ENCODE measurements around the gene MAPK8IP1.

The MAPK8IP1 gene

GRCh38 chr11:45928535-45929215 lies 43.2 kb downstream of the MAPK8IP1 start:
- DNase-seq (ENCODE audit: low read depth): no peak
- in situ Hi-C loops (cut with HindIII; ENCODE audit: low sequenced_read_pairs): no loop called here
- no peak overlapping the region for H3K4me3 ChIP-seq (ENCODE audit: low read depth, low read length)
- TF ChIP-seq CTCF (IDR thresholded peaks at IDR 0.05; ENCODE audit: low read depth, low read length, missing control alignments): no peak

GRCh38 chr11:45929486-45930030 lies 44.1 kb downstream of the MAPK8IP1 start:
- in situ Hi-C loops (cut with HindIII; ENCODE audit: low sequenced_read_pairs): no loop called here
- DNase-seq (ENCODE audit: low read depth): no peak
- H3K4me3 ChIP-seq (ENCODE audit: low read depth, low read length): no peak overlapping the region
- TF ChIP-seq CTCF (IDR thresholded peaks at IDR 0.05; ENCODE audit: low read depth, low read length, missing control alignments): no peak

- TF ChIP-seq CTCF (IDR thresholded peaks at IDR 0.05; ENCODE audit: low read depth, low read length, missing control alignments): no peak
- H3K4me3 ChIP-seq (ENCODE audit: low read depth, low read length): no peak overlapping the region
- DNase-seq (ENCODE audit: low read depth): no peak
- in situ Hi-C loops (cut with HindIII; ENCODE audit: low sequenced_read_pairs): no loop called here
These were observed 44.8 kb downstream of the MAPK8IP1 start for GRCh38 chr11:45930031-45930794.

GRCh38 chr11:45930951-45931570 lies 45.6 kb downstream of the MAPK8IP1 start:
- in situ Hi-C loops (cut with HindIII; ENCODE audit: low sequenced_read_pairs): no loop called here
- no peak for DNase-seq (ENCODE audit: low read depth)
- no peak overlapping the region for H3K4me3 ChIP-seq (ENCODE audit: low read depth, low read length)
- TF ChIP-seq CTCF (IDR thresholded peaks at IDR 0.05; ENCODE audit: low read depth, low read length, missing control alignments): no peak

GRCh38 chr11:45931739-45932138 lies 46.3 kb downstream of the MAPK8IP1 start:
- no peak for TF ChIP-seq CTCF (IDR thresholded peaks at IDR 0.05; ENCODE audit: low read depth, low read length, missing control alignments)
- in situ Hi-C loops (cut with HindIII; ENCODE audit: low sequenced_read_pairs): no loop called here
- no peak for DNase-seq (ENCODE audit: low read depth)
- H3K4me3 ChIP-seq (ENCODE audit: low read depth, low read length): no peak overlapping the region

- H3K4me3 ChIP-seq (ENCODE audit: low read depth, low read length): no peak overlapping the region
- no peak for TF ChIP-seq CTCF (IDR thresholded peaks at IDR 0.05; ENCODE audit: low read depth, low read length, missing control alignments)
- DNase-seq (ENCODE audit: low read depth): no peak
- in situ Hi-C loops (cut with HindIII; ENCODE audit: low sequenced_read_pairs): no loop called here
These were observed 46.8 kb downstream of the MAPK8IP1 start for GRCh38 chr11:45932217-45932616.

All from astrocyte of the cerebellum (primary cell).